Esophagus muscularis mucosa (tissue), 4 donors: ENCODE results near the gene TMEM94. TPM values are rescaled to one million over a fixed set of nuclear protein-coding genes. Genes with fewer than 3 reads are reported as not detected.
"Not testable (repeated sequence)": the region's sequence is repeated elsewhere in the genome, so short reads cannot be mapped to it uniquely, and the experiment has no call there.

Source experiments
- DNase-seq: peaks from one replicate; pipeline ENCODE4 v3.0.0-alpha.2; 2017; ENCODE audit errors: extremely low spot score
- H3K27ac ChIP-seq, 4 donors: fragments of 200-600 bp; sonication (generic); replicated peaks in 1 of 4; 1 replicate in 3 of 4; 2 replicates in 1 of 4; pipeline ENCODE4 v1.5.1; 2016 to 2019; ENCODE audit warnings: mild to moderate bottlenecking in 1 of 4
- H3K27me3 ChIP-seq, 4 donors: fragments of 200-600 bp; sonication (generic); one replicate each; pipeline versions ENCODE4 v1.5.1 to v1.6.0; 2016 to 2019
- H3K36me3 ChIP-seq, 4 donors: fragments of 200-600 bp; sonication (generic); one replicate each; pipeline ENCODE4 v1.5.1; 2016 to 2019
- H3K4me1 ChIP-seq, 4 donors: fragments of 200-600 bp; sonication (generic); one replicate each; pipeline ENCODE4 v1.5.1; 2016 to 2019
- H3K4me3 ChIP-seq, 4 donors: fragments of 200-600 bp; sonication (generic); 1 replicate in 2 of 4; 2 replicates in 2 of 4; pipeline ENCODE4 v1.5.1; 2016 to 2019; ENCODE audit warnings: mild to moderate bottlenecking in 4 of 4, moderate library complexity in 1 of 4
- H3K9me3 ChIP-seq, 4 donors: fragments of 200-600 bp; sonication (generic); 1 replicate in 3 of 4; 2 replicates in 1 of 4; pipeline ENCODE4 v1.5.1; 2016 to 2019
- CTCF ChIP-seq, 3 experiments: fragments of 200-600 bp in 2 of 3; fragments of 450-650 bp in 1 of 3; sonication (generic) in 2 of 3; IDR thresholded peaks; one replicate each; pipeline ENCODE4 v1.5.1; 2017 to 2019; ENCODE audit warnings: antibody characterized with exemption in 3 of 3, mild to moderate bottlenecking in 2 of 3, moderate library complexity in 1 of 3
- EP300 ChIP-seq: sonication (generic); formaldehyde crosslinking; IDR thresholded peaks from one replicate; pipeline ENCODE4 v1.6.1; 2017; ENCODE audit warnings: antibody characterized with exemption
- POLR2A ChIP-seq: fragments of 450-650 bp; IDR thresholded peaks from one replicate; pipeline ENCODE4 v1.6.1; 2017; ENCODE audit warnings: antibody characterized with exemption, moderate library complexity, mild to moderate bottlenecking, low read depth
- POLR2AphosphoS5 ChIP-seq, 2 donors: sonication (generic); formaldehyde crosslinking; IDR thresholded peaks; one replicate each; pipeline ENCODE4 v1.6.1; 2017; ENCODE audit warnings: antibody characterized with exemption in 2 of 2
- WGBS: methylation state at CpG from one replicate; pipeline ENCODE4 v1.1.5; 2018; 5-methylcytosine and 5-hydroxymethylcytosine counted together
- intact Hi-C: fragments of 100-400 bp; cut with DNase I; formaldehyde crosslinking; loops from one replicate; pipeline ENCODE4 v1.15.1; 2023
- total RNA-seq, 4 donors: library from RNA; depleted of rRNA; stranded (reverse); fragments of >200 nt; gene quantifications; one replicate each; pipeline versions ENCODE4 v1.1.0 to v1.2.1, GENCODE V29; 2016

TMEM94 gene
- total RNA-seq, 4 donors from 2014 or later = 35.3 to 71.4 (median 46.3) TPM

GRCh38 chr17:75418531-75418930, 37.9 kb upstream of the TMEM94 start:
- 61% methylated on average over 5 of the region's 5 CpGs for WGBS
- Histone ChIP-seq H3K27me3 (no peaks in the 10 kb centered on the region), H3K9me3 (no peaks in the 10 kb centered on the region), H3K4me1 (peaks cover 5 to 7% (median 6%) of the 10 kb centered on the region in 4 donors), H3K36me3 (no peaks in the 10 kb centered on the region), H3K4me3 (no peak overlapping the region), H3K27ac (no peak overlapping the region)
- TF ChIP-seq CTCF (IDR thresholded peaks at IDR 0.05) (no peak), POLR2A (no peak)
- intact Hi-C loops = no loop called here
- no peak for DNase-seq

GRCh38 chr17:75428543-75429469, 27.6 kb upstream of the TMEM94 start:
- Histone ChIP-seq H3K27ac (peak overlapping the region; percentile 80 to 87 (median 82)), H3K4me3 (peak overlapping the region in 1 of 4 donors; percentile 20), H3K9me3 (no peaks in the 10 kb centered on the region), H3K4me1 (peaks cover 10 to 40% (median 37%) of the 10 kb centered on the region in 4 donors), H3K27me3 (no peaks in the 10 kb centered on the region), H3K36me3 (no peaks in the 10 kb centered on the region)
- no peak for DNase-seq
- intact Hi-C loops = no loop called here
- TF ChIP-seq POLR2A (no peak), POLR2AphosphoS5 (IDR thresholded peaks at IDR 0.05) (peak in 1 of 2 donors; percentile 48)
- 52% methylated on average over 17 of the region's 17 CpGs for WGBS

GRCh38 chr17:75430159-75430974, 26.1 kb upstream of the TMEM94 start:
- peaks cover 10 to 40% (median 37%) of the 10 kb centered on the region in 4 donors for H3K4me1 ChIP-seq
- H3K4me3 ChIP-seq = no peak overlapping the region
- H3K36me3 ChIP-seq = no peaks in the 10 kb centered on the region
- no peaks in the 10 kb centered on the region for H3K9me3 ChIP-seq
- no peaks in the 10 kb centered on the region for H3K27me3 ChIP-seq
- H3K27ac ChIP-seq = peak overlapping the region; percentile 80 to 87 (median 82)
- no peak for DNase-seq
- peak; percentile 9 to 13 (median 13) for TF ChIP-seq CTCF (IDR thresholded peaks at IDR 0.05)
- no peak for TF ChIP-seq EP300
- no peak for TF ChIP-seq POLR2AphosphoS5 (IDR thresholded peaks at IDR 0.05)
- TF ChIP-seq POLR2A = no peak
- intact Hi-C loops = no loop called here
- WGBS = 55% methylated on average over 8 of the region's 11 CpGs

- no peak overlapping the region for H3K4me3 ChIP-seq
- TF ChIP-seq POLR2A (no peak), CTCF (IDR thresholded peaks at IDR 0.05) (no peak), EP300 (no peak), POLR2AphosphoS5 (IDR thresholded peaks at IDR 0.05) (no peak)
- no peak for DNase-seq
- intact Hi-C loops = no loop called here
- H3K27ac ChIP-seq = no peak overlapping the region
- H3K9me3 ChIP-seq = no peaks in the 10 kb centered on the region
- peaks cover 7 to 25% (median 25%) of the 10 kb centered on the region in 4 donors for H3K4me1 ChIP-seq
- H3K27me3 ChIP-seq = no peaks in the 10 kb centered on the region
- WGBS = 82% methylated on average over 6 of the region's 6 CpGs
- H3K36me3 ChIP-seq = no peaks in the 10 kb centered on the region
Measured at GRCh38 chr17:75433218-75433783, 23.1 kb upstream of the TMEM94 start.

- intact Hi-C loops, DNase-seq, H3K4me3 ChIP-seq, H3K9me3 ChIP-seq, H3K36me3 ChIP-seq, H3K27me3 ChIP-seq, H3K27ac ChIP-seq: not testable (repeated sequence)
- 90% methylated on average over 6 of the region's 6 CpGs for WGBS
- peaks cover 7 to 14% (median 14%) of the 10 kb centered on the region in 4 donors for H3K4me1 ChIP-seq
Measured at GRCh38 chr17:75434433-75434832, 22.0 kb upstream of the TMEM94 start.

- H3K36me3 ChIP-seq, H3K9me3 ChIP-seq, H3K4me3 ChIP-seq, H3K27me3 ChIP-seq, H3K27ac ChIP-seq, DNase-seq, intact Hi-C loops: not testable (repeated sequence)
- WGBS = 92% methylated on average over 8 of the region's 8 CpGs
- H3K4me1 ChIP-seq = peaks cover 7 to 20% (median 12%) of the 10 kb centered on the region in 4 donors
Measured at GRCh38 chr17:75437404-75437803, 19.0 kb upstream of the TMEM94 start.
